SH-SY5Y (cell line): Measurements from ENCODE around the gene CCDC47.

Experiments used
- GATA2 ChIP-seq: IDR thresholded peaks from 2 replicates; pipeline ENCODE4 v1.6.1; 2011; ENCODE audit warnings: mild to moderate bottlenecking, low read depth, low read length
- GATA3 ChIP-seq: IDR thresholded peaks from 2 replicates; pipeline ENCODE4 v1.6.1; 2011; ENCODE audit warnings: low read depth, mild to moderate bottlenecking, low read length, moderate library complexity

GRCh38 chr17:63774141-63774968 is 958 bp upstream of the CCDC47 start, which contains the start of gene DDX42:
- TF ChIP-seq GATA2 = no peak
- no peak for TF ChIP-seq GATA3
